GM12873 (cell line): ENCODE data around the gene PLCB4.

ENCODE experiments used
- TF ChIP-seq, protein P1 (sequence below): IDR thresholded peaks from 2 replicates; pipeline ENCODE4 v1.5.1; 2012; ENCODE audit warnings: low read depth, mild to moderate bottlenecking, moderate library complexity, low read length, control low read depth; ENCODE audit not compliant: insufficient read depth; ENCODE audit errors: missing control alignments

PLCB4 gene

GRCh38 chr20:9075264-9076095 lies 6.6 kb downstream of the PLCB4 start:
- TF ChIP-seq, protein P1, sequence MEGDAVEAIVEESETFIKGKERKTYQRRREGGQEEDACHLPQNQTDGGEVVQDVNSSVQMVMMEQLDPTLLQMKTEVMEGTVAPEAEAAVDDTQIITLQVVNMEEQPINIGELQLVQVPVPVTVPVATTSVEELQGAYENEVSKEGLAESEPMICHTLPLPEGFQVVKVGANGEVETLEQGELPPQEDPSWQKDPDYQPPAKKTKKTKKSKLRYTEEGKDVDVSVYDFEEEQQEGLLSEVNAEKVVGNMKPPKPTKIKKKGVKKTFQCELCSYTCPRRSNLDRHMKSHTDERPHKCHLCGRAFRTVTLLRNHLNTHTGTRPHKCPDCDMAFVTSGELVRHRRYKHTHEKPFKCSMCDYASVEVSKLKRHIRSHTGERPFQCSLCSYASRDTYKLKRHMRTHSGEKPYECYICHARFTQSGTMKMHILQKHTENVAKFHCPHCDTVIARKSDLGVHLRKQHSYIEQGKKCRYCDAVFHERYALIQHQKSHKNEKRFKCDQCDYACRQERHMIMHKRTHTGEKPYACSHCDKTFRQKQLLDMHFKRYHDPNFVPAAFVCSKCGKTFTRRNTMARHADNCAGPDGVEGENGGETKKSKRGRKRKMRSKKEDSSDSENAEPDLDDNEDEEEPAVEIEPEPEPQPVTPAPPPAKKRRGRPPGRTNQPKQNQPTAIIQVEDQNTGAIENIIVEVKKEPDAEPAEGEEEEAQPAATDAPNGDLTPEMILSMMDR: no peak

DNA sequence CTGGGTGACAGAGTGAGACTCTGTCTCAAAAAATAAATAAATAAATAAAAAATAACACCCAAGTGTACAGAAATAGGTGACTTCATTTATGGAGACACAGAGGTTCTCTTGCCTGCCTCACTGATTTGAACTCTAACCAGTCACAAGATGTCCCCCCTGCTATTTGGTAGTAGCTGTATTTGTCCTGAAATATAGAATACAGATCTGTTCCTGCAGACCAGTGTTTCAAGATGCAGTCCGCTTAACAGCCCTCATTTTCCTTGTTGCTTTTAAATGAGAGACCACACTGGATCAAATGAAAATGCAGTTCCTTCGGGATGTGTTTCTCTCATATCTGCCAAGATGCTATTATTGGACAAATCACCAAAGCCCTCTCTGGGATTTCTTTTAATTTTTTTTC lies 7.6 kb downstream of the PLCB4 start:
- TF ChIP-seq, protein P1: no peak

- TF ChIP-seq, protein P1: no peak
Observed at GRCh38 chr20:9078826-9079731, 10.2 kb downstream of the PLCB4 start.

- TF ChIP-seq, protein P1: no peak
Observed at GRCh38 chr20:9081423-9081966, 12.6 kb downstream of the PLCB4 start.

- TF ChIP-seq, protein P1: no peak
Observed at GRCh38 chr20:9082741-9083140, 13.9 kb downstream of the PLCB4 start.

DNA sequence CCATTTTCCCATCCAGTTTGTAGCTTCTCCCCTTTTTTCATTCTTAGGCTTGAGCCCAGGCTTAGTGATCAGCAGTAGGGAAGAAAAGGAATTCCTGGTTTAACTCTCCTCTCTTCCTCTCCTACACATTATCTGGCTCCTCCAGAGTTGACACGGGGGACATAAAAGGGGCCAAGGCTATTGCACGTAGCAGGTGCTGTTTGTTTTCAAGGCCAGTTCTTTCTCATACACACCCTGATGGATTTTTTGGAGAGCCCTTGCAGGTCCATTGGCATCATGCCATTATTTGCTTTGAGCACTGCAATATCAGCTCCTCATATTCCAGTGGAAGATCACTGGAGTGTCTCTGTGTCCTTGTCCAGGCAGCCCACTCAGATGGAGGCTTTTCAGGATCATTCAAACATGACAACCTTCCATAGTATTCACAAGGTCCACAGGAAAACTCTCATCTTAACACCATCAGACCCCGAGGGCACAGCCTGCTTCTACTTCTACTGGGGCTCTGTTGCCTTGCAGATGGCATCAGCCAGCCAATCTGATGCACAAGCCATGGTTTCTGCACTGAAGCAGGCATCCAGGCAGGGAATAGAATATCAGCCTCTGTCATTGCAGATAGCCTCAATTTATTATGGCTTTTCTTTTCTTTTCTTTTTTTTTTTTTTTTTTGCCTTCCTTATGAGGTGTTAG lies 18.8 kb downstream of the PLCB4 start:
- TF ChIP-seq, protein P1: no peak
